Measurements from ENCODE around the gene AKR1C8. TPM values are rescaled to one million over a fixed set of nuclear protein-coding genes. Genes with fewer than 3 reads are reported as not detected.

AKR1C8 gene
- total and polyA plus RNA-seq, 9 of the 15 experiments (the other 6 are each of a cell fraction or from before 2014, with no cell fraction given) = 0.03 to 0.29 (median 0.08) TPM

DNA sequence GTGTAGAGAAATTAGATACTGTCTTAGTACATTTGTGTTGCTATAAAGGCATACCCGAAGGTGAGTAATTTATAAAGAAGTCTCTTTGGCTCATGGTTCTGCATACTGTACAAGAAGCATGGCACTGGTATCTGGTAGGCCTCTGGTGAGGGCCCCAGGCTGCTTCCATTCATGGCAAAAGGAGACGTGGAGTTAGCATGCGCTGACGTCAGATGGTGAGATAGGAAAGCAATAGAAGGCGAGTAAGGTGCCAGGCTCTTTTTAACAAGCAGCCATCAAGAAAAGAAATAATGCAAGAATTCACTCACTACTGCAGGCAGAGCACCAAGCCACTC lies 38.1 kb downstream of the AKR1C8 start:
- WGBS (ENCODE audit: insufficient coverage, low coverage, missing lambda C conversion rate) = 47% methylated on average over 5 of the region's 5 CpGs
- H3K79me2 ChIP-seq (ENCODE audit: control insufficient read depth, insufficient read depth, low read length) = no peaks in the 10 kb centered on the region
- H3K4me3 ChIP-seq = no peak overlapping the region
- H2AFZ ChIP-seq (ENCODE audit: low read depth, low read length) = no peak overlapping the region
- POLR2A ChIA-PET = interaction anchor here (0.6 kb wide), 1 partner anchor 191 kb away, joined by 3 read pairs; no protein-coding TSS in a partner anchor
- in situ Hi-C loops (cut with MboI) = no loop called here
- FAIRE-seq (no peak), DNase-seq (ENCODE audit: extremely low read depth in 1 of 4, low spot score in 3 of 4) (no peak), ATAC-seq (no peak)
- H3K4me1 ChIP-seq (replicated peaks in 1 of 2; ENCODE audit: control insufficient read depth in 2 of 2, insufficient read depth in 2 of 2, low read length in 2 of 2) = no peaks in the 10 kb centered on the region; a peak in 1 of 5 replicates
- H3K27me3 ChIP-seq (ENCODE audit: control insufficient read depth in 2 of 2, insufficient read depth in 2 of 2, low read length in 2 of 2) = no peaks in the 10 kb centered on the region
- CTCF ChIA-PET (ENCODE audit: low intra/inter-chr PET ratio) = no interaction called here
- H3K36me3 ChIP-seq (ENCODE audit: control insufficient read depth, insufficient read depth, low read length) = no peaks in the 10 kb centered on the region
- H3K27ac ChIP-seq (ENCODE audit: extremely low read depth, low read depth, low read length) = no peak overlapping the region
- H3K9ac ChIP-seq (ENCODE audit: insufficient read depth in 1 of 2, low read depth in 2 of 2, low read length in 2 of 2) = no peak overlapping the region
- BruUV-seq (replicated peaks) = no TSS peak
- TF ChIP-seq POLR2A (conservative IDR thresholded peaks at IDR 0.05) (no peak), FOS (IDR thresholded peaks at IDR 0.05; ENCODE audit: extremely low read depth, insufficient read length) (no peak), ZNF764 (CRISPR knock-in tag; IDR thresholded peaks at IDR 0.05; ENCODE audit: low read depth) (no peak), ZNF197 (CRISPR knock-in tag; IDR thresholded peaks at IDR 0.05; ENCODE audit: low read depth) (no peak), SMAD4 (CRISPR knock-in tag; conservative IDR thresholded peaks at IDR 0.05) (no peak), NFE2L1 (tag; IDR thresholded peaks at IDR 0.05; ENCODE audit: borderline replicate concordance, low read depth) (no peak), RBFOX2 (IDR thresholded peaks at IDR 0.05; ENCODE audit: low read depth, low read length) (no peak), JUND (IDR thresholded peaks at IDR 0.05; ENCODE audit: borderline replicate concordance, low read depth, low read length) (no peak), JUND (tag; IDR thresholded peaks at IDR 0.05; ENCODE audit: borderline replicate concordance, low read depth, low read length) (no peak)
- TF ChIP-seq, protein P1, sequence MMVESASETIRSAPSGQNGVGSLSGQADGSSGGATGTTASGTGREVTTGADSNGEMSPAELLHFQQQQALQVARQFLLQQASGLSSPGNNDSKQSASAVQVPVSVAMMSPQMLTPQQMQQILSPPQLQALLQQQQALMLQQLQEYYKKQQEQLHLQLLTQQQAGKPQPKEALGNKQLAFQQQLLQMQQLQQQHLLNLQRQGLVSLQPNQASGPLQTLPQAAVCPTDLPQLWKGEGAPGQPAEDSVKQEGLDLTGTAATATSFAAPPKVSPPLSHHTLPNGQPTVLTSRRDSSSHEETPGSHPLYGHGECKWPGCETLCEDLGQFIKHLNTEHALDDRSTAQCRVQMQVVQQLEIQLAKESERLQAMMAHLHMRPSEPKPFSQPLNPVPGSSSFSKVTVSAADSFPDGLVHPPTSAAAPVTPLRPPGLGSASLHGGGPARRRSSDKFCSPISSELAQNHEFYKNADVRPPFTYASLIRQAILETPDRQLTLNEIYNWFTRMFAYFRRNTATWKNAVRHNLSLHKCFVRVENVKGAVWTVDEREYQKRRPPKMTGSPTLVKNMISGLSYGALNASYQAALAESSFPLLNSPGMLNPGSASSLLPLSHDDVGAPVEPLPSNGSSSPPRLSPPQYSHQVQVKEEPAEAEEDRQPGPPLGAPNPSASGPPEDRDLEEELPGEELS (CRISPR knock-in tag; IDR thresholded peaks at IDR 0.05; ENCODE audit: borderline replicate concordance) = no peak
- TF ChIP-seq, protein P2, sequence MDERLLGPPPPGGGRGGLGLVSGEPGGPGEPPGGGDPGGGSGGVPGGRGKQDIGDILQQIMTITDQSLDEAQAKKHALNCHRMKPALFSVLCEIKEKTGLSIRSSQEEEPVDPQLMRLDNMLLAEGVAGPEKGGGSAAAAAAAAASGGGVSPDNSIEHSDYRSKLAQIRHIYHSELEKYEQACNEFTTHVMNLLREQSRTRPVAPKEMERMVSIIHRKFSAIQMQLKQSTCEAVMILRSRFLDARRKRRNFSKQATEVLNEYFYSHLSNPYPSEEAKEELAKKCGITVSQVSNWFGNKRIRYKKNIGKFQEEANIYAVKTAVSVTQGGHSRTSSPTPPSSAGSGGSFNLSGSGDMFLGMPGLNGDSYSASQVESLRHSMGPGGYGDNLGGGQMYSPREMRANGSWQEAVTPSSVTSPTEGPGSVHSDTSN (CRISPR knock-in tag; IDR thresholded peaks at IDR 0.05; ENCODE audit: low read depth) = no peak
- TF ChIP-seq, protein P2 (tag; conservative IDR thresholded peaks at IDR 0.05; ENCODE audit: low read depth) = no peak
- H3K9me1 ChIP-seq (ENCODE audit: control insufficient read depth, insufficient read depth, low read length) = no peaks in the 10 kb centered on the region
- H3K9me3 ChIP-seq (replicated peaks; ENCODE audit: control insufficient read depth, insufficient read depth, low read depth, low read length) = 0 out of 2 replicates have a peak, but pooled peaks cover 2% of the 10 kb centered on the region
- H3K4me2 ChIP-seq (ENCODE audit: insufficient read depth, low read length) = no peak overlapping the region
- intact Hi-C loops (cut with micrococcal nuclease) = no loop called here
- H4K20me1 ChIP-seq (replicated peaks; ENCODE audit: control insufficient read depth, insufficient read depth, low read length) = no peaks in the 10 kb centered on the region

All from K562 (cell line).